Nephron (organoid): ENCODE measurements around the gene NAXD.
A peak's percentile ranks its signal among the peaks of the same experiment; 100 is the strongest.
"Not testable (repeated sequence)": the region's sequence is repeated elsewhere in the genome, so short reads cannot be mapped to it uniquely, and the experiment has no call there.

Source experiments
- H3K27ac Mint-ChIP-seq, 3 experiments: 2 replicates each; pipeline ENCODE4 v1.8.0; 2020; ENCODE audit warnings: mixed read lengths in 3 of 3, mild to moderate bottlenecking in 2 of 3, moderate library complexity in 1 of 3
- H3K27me3 Mint-ChIP-seq: 2 replicates; pipeline ENCODE4 v1.8.0; 2021; ENCODE audit warnings: low read depth, mild to moderate bottlenecking, moderate library complexity, mixed read lengths
- H3K36me3 Mint-ChIP-seq: 2 replicates; pipeline ENCODE4 v1.8.0; 2020; ENCODE audit warnings: low read depth, mixed read lengths
- H3K4me1 Mint-ChIP-seq: 2 replicates; pipeline ENCODE4 v1.8.0; 2020; ENCODE audit warnings: mixed read lengths
- H3K4me3 Mint-ChIP-seq, 3 experiments: 2 replicates each; pipeline ENCODE4 v1.8.0; 2020; ENCODE audit warnings: mild to moderate bottlenecking in 3 of 3, mixed read lengths in 3 of 3, moderate library complexity in 2 of 3
- H3K9me3 Mint-ChIP-seq: 2 replicates; pipeline ENCODE4 v1.8.0; 2020; ENCODE audit warnings: mixed read lengths
- TF ChIP-seq, protein P1 (sequence below), 3 experiments: fragments of 200-600 bp; sonication (generic); IDR thresholded peaks; one replicate each; pipeline ENCODE4 v1.5.0; 2021; ENCODE audit warnings: antibody characterized with exemption in 3 of 3; ENCODE audit not compliant: unreplicated experiment in 3 of 3

Gene NAXD

GRCh38 chr13:110615322-110616102 is at the start of gene NAXD:
Gene NAXD, plus strand, starts transcription at chr13:110615545. Its CDS starts 57 bp downstream, at chr13:110615602.
- Mint-ChIP-seq H3K36me3 (peaks cover 4% of the 10 kb centered on the region), H3K9me3 (peaks cover 6% of the 10 kb centered on the region), H3K4me3 (peak within 1 kb of the TSS; percentile 93 to 99 (median 98)), H3K27ac (peak within 1 kb of the TSS; percentile 95 to 96 (median 96)), H3K27me3 (peaks cover 7% of the 10 kb centered on the region), H3K4me1 (peaks cover 30% of the 10 kb centered on the region)
- TF ChIP-seq, protein P1, sequence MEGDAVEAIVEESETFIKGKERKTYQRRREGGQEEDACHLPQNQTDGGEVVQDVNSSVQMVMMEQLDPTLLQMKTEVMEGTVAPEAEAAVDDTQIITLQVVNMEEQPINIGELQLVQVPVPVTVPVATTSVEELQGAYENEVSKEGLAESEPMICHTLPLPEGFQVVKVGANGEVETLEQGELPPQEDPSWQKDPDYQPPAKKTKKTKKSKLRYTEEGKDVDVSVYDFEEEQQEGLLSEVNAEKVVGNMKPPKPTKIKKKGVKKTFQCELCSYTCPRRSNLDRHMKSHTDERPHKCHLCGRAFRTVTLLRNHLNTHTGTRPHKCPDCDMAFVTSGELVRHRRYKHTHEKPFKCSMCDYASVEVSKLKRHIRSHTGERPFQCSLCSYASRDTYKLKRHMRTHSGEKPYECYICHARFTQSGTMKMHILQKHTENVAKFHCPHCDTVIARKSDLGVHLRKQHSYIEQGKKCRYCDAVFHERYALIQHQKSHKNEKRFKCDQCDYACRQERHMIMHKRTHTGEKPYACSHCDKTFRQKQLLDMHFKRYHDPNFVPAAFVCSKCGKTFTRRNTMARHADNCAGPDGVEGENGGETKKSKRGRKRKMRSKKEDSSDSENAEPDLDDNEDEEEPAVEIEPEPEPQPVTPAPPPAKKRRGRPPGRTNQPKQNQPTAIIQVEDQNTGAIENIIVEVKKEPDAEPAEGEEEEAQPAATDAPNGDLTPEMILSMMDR (IDR thresholded peaks at IDR 0.05; ENCODE audit: unreplicated experiment in 3 of 3) = no peak

GRCh38 chr13:110566171-110566570 is 49.2 kb upstream of the NAXD start:
- Mint-ChIP-seq H3K27me3 (peaks cover 38% of the 10 kb centered on the region), H3K4me1 (peaks cover 11% of the 10 kb centered on the region), H3K4me3 (no peak overlapping the region), H3K27ac (peak overlapping the region in 1 of 3 experiments; percentile 29), H3K9me3 (peaks cover 2% of the 10 kb centered on the region), H3K36me3 (no peaks in the 10 kb centered on the region)
- TF ChIP-seq, protein P1 (IDR thresholded peaks at IDR 0.05; ENCODE audit: unreplicated experiment in 3 of 3) = no peak

DNA sequence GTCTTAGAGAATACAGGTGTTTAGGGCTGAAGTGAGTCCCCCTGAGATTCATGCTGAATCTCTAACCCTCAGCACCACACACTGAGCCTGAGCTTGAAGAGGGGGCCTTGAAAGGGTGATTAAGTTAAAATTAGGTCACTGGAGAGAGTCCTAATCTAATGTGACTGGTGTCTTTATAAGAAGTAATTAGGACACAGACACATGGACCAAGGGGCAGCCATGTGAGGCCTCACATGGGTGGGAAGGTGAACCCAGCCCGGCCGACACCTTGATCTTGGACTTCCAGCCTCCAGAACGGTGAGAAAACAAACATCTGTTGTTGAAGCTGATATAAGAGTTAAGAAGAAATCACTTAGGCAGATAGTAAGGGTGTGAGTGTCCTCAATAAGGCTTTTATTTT is 46.7 kb upstream of the NAXD start:
- H3K9me3 Mint-ChIP-seq = peaks cover 2% of the 10 kb centered on the region
- TF ChIP-seq, protein P1 (IDR thresholded peaks at IDR 0.05; ENCODE audit: unreplicated experiment in 3 of 3) = no peak
- H3K27ac Mint-ChIP-seq = no peak overlapping the region
- H3K4me1 Mint-ChIP-seq = peaks cover 6% of the 10 kb centered on the region
- H3K36me3 Mint-ChIP-seq = no peaks in the 10 kb centered on the region
- H3K27me3 Mint-ChIP-seq = peaks cover 34% of the 10 kb centered on the region
- H3K4me3 Mint-ChIP-seq = no peak overlapping the region

GRCh38 chr13:110569962-110570361 is 45.4 kb upstream of the NAXD start:
- not testable (repeated sequence) for H3K9me3 Mint-ChIP-seq, H3K4me3 Mint-ChIP-seq, H3K36me3 Mint-ChIP-seq, H3K27ac Mint-ChIP-seq, H3K4me1 Mint-ChIP-seq
- H3K27me3 Mint-ChIP-seq = peaks cover 28% of the 10 kb centered on the region

- H3K4me3 Mint-ChIP-seq = no peak overlapping the region
Measured at GRCh38 chr13:110570886-110571285, 44.5 kb upstream of the NAXD start.

GRCh38 chr13:110571896-110572777 is 43.2 kb upstream of the NAXD start:
- Mint-ChIP-seq H3K9me3 (no peaks in the 10 kb centered on the region), H3K27ac (no peak overlapping the region), H3K27me3 (peaks cover 32% of the 10 kb centered on the region), H3K4me3 (no peak overlapping the region), H3K4me1 (no peaks in the 10 kb centered on the region), H3K36me3 (no peaks in the 10 kb centered on the region)
- TF ChIP-seq, protein P1 (IDR thresholded peaks at IDR 0.05; ENCODE audit: unreplicated experiment in 3 of 3) = no peak

More at GRCh38 chr13:110570886-110571285, 44.5 kb upstream of the NAXD start:
- peaks cover 35% of the 10 kb centered on the region for H3K27me3 Mint-ChIP-seq
- H3K9me3 Mint-ChIP-seq = no peaks in the 10 kb centered on the region
- no peaks in the 10 kb centered on the region for H3K4me1 Mint-ChIP-seq
- TF ChIP-seq, protein P1 (IDR thresholded peaks at IDR 0.05; ENCODE audit: unreplicated experiment in 3 of 3) = no peak
- H3K27ac Mint-ChIP-seq = no peak overlapping the region
- H3K36me3 Mint-ChIP-seq = no peaks in the 10 kb centered on the region
